HepG2 (cell line): ENCODE measurements around the gene GALNT11. TPM values are rescaled to one million over a fixed set of nuclear protein-coding genes. Genes with fewer than 3 reads are reported as not detected.

ENCODE experiments used
- ATAC-seq: fragments of 200-7000 bp; cut with Tn5 transposase; 3 replicates; pipeline ENCODE4 v1.9.1; 2020; ENCODE audit warnings: mild to moderate bottlenecking, moderate library complexity
- BruUV-seq: library from RNA; stranded (reverse); fragments of 400-500 nt; replicated peaks from 2 replicates; lab custom pipeline; 2021; lab: Mats Ljungman, UMichigan
- CTCF ChIA-PET: fragments of 300-600 bp; formaldehyde crosslinking; extraction: SDS; loops from one replicate; lab custom pipeline; 2021; ENCODE audit warnings: low total read pairs, inconsistent platforms, low intra/inter-chr PET ratio; lab: Yijun Ruan, JAX
- POLR2A ChIA-PET: fragments of 350-600 bp; sonication (Branson Sonifier 250); formaldehyde crosslinking; loops from one replicate; lab custom pipeline; 2020; ENCODE audit warnings: antibody characterized with exemption, inconsistent platforms; lab: Yijun Ruan, JAX
- DNase-seq: peaks from one replicate; pipeline ENCODE4 v3.0.0-alpha.2; 2015; ENCODE audit warnings: low spot score
- FAIRE-seq: peaks from 3 replicates; lab custom pipeline; 2011; peaks lifted over from hg19 to GRCh38; lab: Jason Lieb, UNC
- H2AFZ ChIP-seq: one replicate; pipeline ENCODE4 v1.6.1; 2011; ENCODE audit warnings: low read length, inconsistent platforms
- H3K27ac ChIP-seq: fragments of 300-600 bp; 3 replicates; pipeline ENCODE4 v1.8.0; 2011; ENCODE audit warnings: mixed run types, mild to moderate bottlenecking, mixed read lengths, low read length, inconsistent platforms; ENCODE audit not compliant: insufficient read depth; ENCODE audit errors: extremely low read length
- H3K27me3 ChIP-seq, 2 experiments: fragments of 200-600 bp in 1 of 2; 2 replicates in 1 of 2; 3 replicates in 1 of 2; pipeline versions ENCODE4 v1.6.0 to v1.8.0; 2011; ENCODE audit warnings: low read length in 2 of 2, mild to moderate bottlenecking in 2 of 2, moderate library complexity in 2 of 2, inconsistent platforms in 1 of 2; ENCODE audit not compliant: insufficient read depth in 2 of 2, control insufficient read depth in 1 of 2
- H3K36me3 ChIP-seq, 2 experiments: fragments of 200-600 bp in 1 of 2; replicated peaks in 1 of 2; 2 replicates in 1 of 2; 3 replicates in 1 of 2; pipeline versions ENCODE4 v1.5.1 to v1.8.0; 2011; ENCODE audit warnings: low read length in 2 of 2, inconsistent platforms in 1 of 2; ENCODE audit not compliant: insufficient read depth in 2 of 2, control insufficient read depth in 1 of 2
- H3K4me1 ChIP-seq: 2 replicates; pipeline ENCODE4 v1.5.1; 2012; ENCODE audit warnings: low read length, inconsistent platforms; ENCODE audit not compliant: insufficient read depth
- H3K4me2 ChIP-seq: 2 replicates; pipeline ENCODE4 v1.6.0; 2011; ENCODE audit warnings: low read depth, low read length, inconsistent platforms
- H3K4me3 ChIP-seq, 3 experiments: fragments of 200-600 bp in 1 of 3; sonication (generic), shearing (Covaris generic) in 1 of 3; replicated peaks in 1 of 3; 2 replicates each; pipeline ENCODE4 v1.5.1; 2011 to 2016; ENCODE audit warnings: low read length in 3 of 3, inconsistent platforms in 2 of 3, low read depth in 2 of 3, mild to moderate bottlenecking in 2 of 3, control low read depth in 1 of 3, mixed read lengths in 1 of 3; ENCODE audit not compliant: insufficient read depth in 1 of 3
- H3K79me2 ChIP-seq: one replicate; pipeline ENCODE4 v1.6.1; 2011; ENCODE audit warnings: low read length, inconsistent platforms; ENCODE audit not compliant: insufficient read depth
- H3K9ac ChIP-seq: 2 replicates; pipeline ENCODE4 v1.6.0; 2011; ENCODE audit warnings: mild to moderate bottlenecking, low read depth, low read length, inconsistent platforms; ENCODE audit not compliant: insufficient read depth
- H3K9me3 ChIP-seq: 2 replicates; pipeline ENCODE4 v1.5.1; 2012; ENCODE audit warnings: mild to moderate bottlenecking, low read length
- H4K20me1 ChIP-seq: 2 replicates; pipeline ENCODE4 v1.6.0; 2011; ENCODE audit warnings: inconsistent platforms, mild to moderate bottlenecking, low read length, moderate library complexity; ENCODE audit not compliant: insufficient read depth
- AKNA ChIP-seq: sonication (generic); formaldehyde crosslinking; IDR thresholded peaks from 2 replicates; pipeline ENCODE4 v1.4.0; 2020; ENCODE audit warnings: missing genetic modification reagents, borderline replicate concordance
- CEBPB ChIP-seq: IDR thresholded peaks from 2 replicates; pipeline ENCODE4 v1.6.1; 2011; ENCODE audit warnings: low read depth, low read length, improper control_type of control experiment, borderline replicate concordance
- CHD4 ChIP-seq: fragments of 200-600 bp; sonication (generic); IDR thresholded peaks from 2 replicates; pipeline ENCODE4 v1.7.0; 2017; ENCODE audit warnings: mild to moderate bottlenecking, low read length, borderline replicate concordance
- FUBP1 ChIP-seq: sonication (generic); formaldehyde crosslinking; IDR thresholded peaks from 2 replicates; pipeline ENCODE4 v1.5.1; 2020; ENCODE audit warnings: missing genetic modification reagents, mild to moderate bottlenecking, borderline replicate concordance
- HNF4G ChIP-seq, 2 experiments: sonication (generic) in 1 of 2; formaldehyde crosslinking in 1 of 2; IDR thresholded peaks; 2 replicates each; pipeline versions ENCODE4 v1.4.0 to v1.6.1; 2011 to 2020; ENCODE audit warnings: borderline replicate concordance in 2 of 2, low read depth in 2 of 2, mild to moderate bottlenecking in 2 of 2, low read length in 1 of 2, missing genetic modification reagents in 1 of 2, moderate library complexity in 1 of 2
- KMT2B ChIP-seq: IDR thresholded peaks from 2 replicates; pipeline ENCODE4 v1.6.1; 2016; ENCODE audit warnings: missing genetic modification reagents, missing compliant biosample characterization
- NAIF1 ChIP-seq: sonication (generic); formaldehyde crosslinking; IDR thresholded peaks from 2 replicates; pipeline ENCODE4 v1.5.0; 2020; ENCODE audit warnings: mild to moderate bottlenecking, missing genetic modification reagents, borderline replicate concordance
- POLR2AphosphoS2 ChIP-seq: IDR thresholded peaks from 2 replicates; pipeline ENCODE4 v1.6.1; 2011; ENCODE audit warnings: low read depth, low read length, improper control_type of control experiment
- SMARCE1 ChIP-seq: fragments of 450-650 bp; IDR thresholded peaks from 2 replicates; pipeline ENCODE4 v1.6.1; 2017; ENCODE audit warnings: borderline replicate concordance
- ZMYM4 ChIP-seq: sonication (generic); formaldehyde crosslinking; IDR thresholded peaks from 2 replicates; pipeline ENCODE4 v1.8.1; 2023; ENCODE audit warnings: mild to moderate bottlenecking, missing genetic modification reagents
- ZNF276 ChIP-seq: sonication (generic); formaldehyde crosslinking; IDR thresholded peaks from 2 replicates; pipeline ENCODE4 v1.4.0; 2020; ENCODE audit warnings: mild to moderate bottlenecking, low read depth, missing genetic modification reagents
- WGBS: methylation state at CpG from one replicate; pipeline ENCODE4 v1.1.6; 2017; ENCODE audit warnings: low lambda C conversion rate; 5-methylcytosine and 5-hydroxymethylcytosine counted together
- in situ Hi-C: cut with HindIII; loops from 2 replicates; pipeline ENCODE4 v1.10.0; 2017; ENCODE audit warnings: low pct_unique_long_range_greater_than_20kb; ENCODE audit not compliant: extremely low pct_ligation_motif_present
- intact Hi-C: fragments of 100-400 bp; cut with micrococcal nuclease; formaldehyde crosslinking; loops from one replicate; pipeline ENCODE4 v1.10.0; 2022; ENCODE audit not compliant: unreplicated experiment
- polyA plus RNA-seq, 8 experiments: library from polyadenylated mRNA; depleted of rRNA in 3 of 8; stranded (reverse) in 7 of 8; unstranded in 1 of 8; fragments of >200 nt; fragmentation: Illumina TruSeq in 4 of 8; extraction: Trizol in 4 of 8; gene quantifications; 2 replicates each; pipeline versions ENCODE4 v1.2.1 to v1.2.3, GENCODE V29; 2011 to 2016; ENCODE audit warnings: low read depth in 4 of 8, missing spikeins in 1 of 8, mixed read lengths in 1 of 8; ENCODE audit not compliant: insufficient read depth in 1 of 8
- total RNA-seq, 5 experiments: library from RNA; depleted of rRNA; stranded (reverse); fragments of >200 nt; fragmentation: Illumina TruSeq; extraction: Trizol; gene quantifications; 2 replicates each; pipeline ENCODE4 v1.2.3, GENCODE V29; 2016; ENCODE audit warnings: low read depth in 1 of 5
- TF ChIP-seq, protein P1 (sequence below): IDR thresholded peaks from 2 replicates; pipeline ENCODE4 v1.6.1; 2018; ENCODE audit warnings: missing genetic modification reagents, mild to moderate bottlenecking, missing compliant biosample characterization
- TF ChIP-seq, protein P2 (sequence below): sonication (generic); IDR thresholded peaks from 2 replicates; pipeline ENCODE4 v1.6.1; 2016; ENCODE audit warnings: low read depth, borderline replicate concordance

The GALNT11 gene
- total and polyA plus RNA-seq, 2 of the 13 experiments (the other 11 are each of a cell fraction or from before 2014, with no cell fraction given): 9.3 to 16.3 TPM

DNA sequence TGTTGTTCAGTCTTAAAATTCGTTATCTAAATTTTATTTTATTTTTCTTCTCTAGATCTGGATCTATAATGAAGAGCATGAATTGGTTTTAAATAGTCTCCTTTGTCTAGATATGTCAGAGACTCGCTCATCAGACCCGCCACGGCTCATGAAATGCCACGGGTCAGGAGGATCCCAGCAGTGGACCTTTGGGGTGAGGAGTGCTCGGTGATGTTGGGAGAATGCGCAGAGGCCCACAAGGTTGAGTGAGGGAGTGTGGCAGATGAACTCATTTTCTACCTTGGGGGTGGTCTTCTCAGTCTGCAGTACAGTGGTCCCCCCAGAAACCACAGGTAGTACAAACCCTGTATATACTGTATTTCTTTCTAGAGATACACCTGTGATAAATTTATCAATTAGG, 95.3 kb downstream of the GALNT11 start:
- no TSS peak for BruUV-seq
- no peak overlapping the region for H3K9ac ChIP-seq
- CTCF ChIA-PET: no interaction called here
- intact Hi-C loops (no loop called here), in situ Hi-C loops (no loop called here)
- no peaks in the 10 kb centered on the region for H4K20me1 ChIP-seq
- H3K27me3 ChIP-seq: no peaks in the 10 kb centered on the region
- no peak overlapping the region for H2AFZ ChIP-seq
- no peaks in the 10 kb centered on the region for H3K9me3 ChIP-seq
- H3K4me3 ChIP-seq: no peak overlapping the region
- no peak overlapping the region for H3K4me2 ChIP-seq
- ATAC-seq (no peak), DNase-seq (no peak), FAIRE-seq (no peak)
- WGBS: 97% methylated on average over 7 of the region's 7 CpGs
- no peak overlapping the region for H3K27ac ChIP-seq
- H3K4me1 ChIP-seq: no peaks in the 10 kb centered on the region
- H3K79me2 ChIP-seq: no peaks in the 10 kb centered on the region
- POLR2A ChIA-PET: no interaction called here
- H3K36me3 ChIP-seq: peaks cover 22 to 50% of the 10 kb centered on the region in 2 experiments
- TF ChIP-seq SMARCE1: no peak
- no peak for TF ChIP-seq KMT2B (CRISPR knock-in tag)
- TF ChIP-seq ZMYM4 (CRISPR knock-in tag): no peak
- TF ChIP-seq, protein P1, sequence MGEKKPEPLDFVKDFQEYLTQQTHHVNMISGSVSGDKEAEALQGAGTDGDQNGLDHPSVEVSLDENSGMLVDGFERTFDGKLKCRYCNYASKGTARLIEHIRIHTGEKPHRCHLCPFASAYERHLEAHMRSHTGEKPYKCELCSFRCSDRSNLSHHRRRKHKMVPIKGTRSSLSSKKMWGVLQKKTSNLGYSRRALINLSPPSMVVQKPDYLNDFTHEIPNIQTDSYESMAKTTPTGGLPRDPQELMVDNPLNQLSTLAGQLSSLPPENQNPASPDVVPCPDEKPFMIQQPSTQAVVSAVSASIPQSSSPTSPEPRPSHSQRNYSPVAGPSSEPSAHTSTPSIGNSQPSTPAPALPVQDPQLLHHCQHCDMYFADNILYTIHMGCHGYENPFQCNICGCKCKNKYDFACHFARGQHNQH (CRISPR knock-in tag): no peak
- no peak for TF ChIP-seq ZNF276 (CRISPR knock-in tag)
- no peak for TF ChIP-seq FUBP1 (CRISPR knock-in tag)
- no peak for TF ChIP-seq NAIF1 (CRISPR knock-in tag)
- no peak for TF ChIP-seq CHD4
- TF ChIP-seq AKNA (CRISPR knock-in tag): no peak
- no peak for TF ChIP-seq POLR2AphosphoS2
- TF ChIP-seq, protein P2, sequence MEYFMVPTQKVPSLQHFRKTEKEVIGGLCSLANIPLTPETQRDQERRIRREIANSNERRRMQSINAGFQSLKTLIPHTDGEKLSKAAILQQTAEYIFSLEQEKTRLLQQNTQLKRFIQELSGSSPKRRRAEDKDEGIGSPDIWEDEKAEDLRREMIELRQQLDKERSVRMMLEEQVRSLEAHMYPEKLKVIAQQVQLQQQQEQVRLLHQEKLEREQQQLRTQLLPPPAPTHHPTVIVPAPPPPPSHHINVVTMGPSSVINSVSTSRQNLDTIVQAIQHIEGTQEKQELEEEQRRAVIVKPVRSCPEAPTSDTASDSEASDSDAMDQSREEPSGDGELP: no peak
- no peak for TF ChIP-seq CEBPB
- no peak for TF ChIP-seq HNF4G (IDR thresholded peaks at IDR 0.05; ENCODE audit: borderline replicate concordance, low read depth, low read length)
- TF ChIP-seq HNF4G (CRISPR knock-in tag; IDR thresholded peaks at IDR 0.05; ENCODE audit: borderline replicate concordance, low read depth): no peak
